SU-DHL-6 (cell line): Measurements from ENCODE around the gene CORO1C.

Source experiments
- CTCF ChIP-seq: fragments of 200-600 bp; sonication (generic); IDR thresholded peaks from one replicate; pipeline ENCODE4 v1.5.1; 2017; ENCODE audit warnings: antibody characterized with exemption, mild to moderate bottlenecking, low read length, moderate library complexity; ENCODE audit not compliant: insufficient read depth, poor library complexity, severe bottlenecking
- EZH2phosphoT487 ChIP-seq: fragments of 200-600 bp; sonication (generic), shearing (Covaris generic); conservative IDR thresholded peaks from 2 replicates; pipeline ENCODE4 v1.6.1; 2018; ENCODE audit warnings: mild to moderate bottlenecking, antibody characterized with exemption, low read length, moderate library complexity, mixed read lengths

- TF ChIP-seq CTCF (no peak), EZH2phosphoT487 (no peak)
Observed at GRCh38 chr12:108700833-108701541, 30.3 kb downstream of the CORO1C start.
